GM12892 (cell line): ENCODE data around the gene CEP83.

Experiments
- POLR2A ChIP-seq: IDR thresholded peaks from 2 replicates; pipeline ENCODE4 v1.6.1; 2011; ENCODE audit warnings: low read depth, low read length, control low read depth
- POLR2AphosphoS5 ChIP-seq: IDR thresholded peaks from 2 replicates; pipeline ENCODE4 v1.6.1; 2011; ENCODE audit warnings: low read depth, low read length, control low read depth

- TF ChIP-seq POLR2AphosphoS5 (no peak), POLR2A (no peak)
Measured at GRCh38 chr12:94397401-94397800, 62.3 kb downstream of the CEP83 start.
